ENCODE data around the gene MROH8.

The MROH8 gene

DNA sequence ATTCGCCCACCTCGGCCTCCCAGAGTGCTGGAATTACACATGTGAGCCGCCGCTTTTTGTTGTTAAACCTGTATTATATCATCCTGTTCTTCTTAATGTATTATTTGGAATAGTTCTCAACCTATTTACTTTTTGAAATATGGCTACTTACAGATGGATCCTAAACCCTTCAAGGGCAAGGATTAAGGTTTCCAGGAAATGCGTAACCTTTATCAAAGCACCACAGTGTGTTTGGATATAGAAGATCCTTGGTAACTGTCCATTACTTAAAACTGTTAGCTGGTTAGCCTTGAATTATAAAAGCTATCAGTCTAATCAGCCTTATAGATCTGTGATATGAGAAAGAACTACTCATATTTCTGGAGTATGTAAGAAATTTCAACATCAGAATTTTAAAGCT lies 12.5 kb downstream of the MROH8 start:
- Histone ChIP-seq H3K27me3 (ENCODE audit: insufficient read depth, poor library complexity, severe bottlenecking) (peaks cover 4% of the 10 kb centered on the region), H3K27ac (replicated peaks) (no peak overlapping the region), H3K4me3 (replicated peaks; ENCODE audit: insufficient read depth, low read length) (no peak overlapping the region)
- no peak for DNase-seq (ENCODE audit: low read depth in 1 of 2, low spot score in 1 of 2)
- no peak for TF ChIP-seq SPI1 (IDR thresholded peaks at IDR 0.05; ENCODE audit: borderline replicate concordance, low read depth)
- TF ChIP-seq, protein P1, sequence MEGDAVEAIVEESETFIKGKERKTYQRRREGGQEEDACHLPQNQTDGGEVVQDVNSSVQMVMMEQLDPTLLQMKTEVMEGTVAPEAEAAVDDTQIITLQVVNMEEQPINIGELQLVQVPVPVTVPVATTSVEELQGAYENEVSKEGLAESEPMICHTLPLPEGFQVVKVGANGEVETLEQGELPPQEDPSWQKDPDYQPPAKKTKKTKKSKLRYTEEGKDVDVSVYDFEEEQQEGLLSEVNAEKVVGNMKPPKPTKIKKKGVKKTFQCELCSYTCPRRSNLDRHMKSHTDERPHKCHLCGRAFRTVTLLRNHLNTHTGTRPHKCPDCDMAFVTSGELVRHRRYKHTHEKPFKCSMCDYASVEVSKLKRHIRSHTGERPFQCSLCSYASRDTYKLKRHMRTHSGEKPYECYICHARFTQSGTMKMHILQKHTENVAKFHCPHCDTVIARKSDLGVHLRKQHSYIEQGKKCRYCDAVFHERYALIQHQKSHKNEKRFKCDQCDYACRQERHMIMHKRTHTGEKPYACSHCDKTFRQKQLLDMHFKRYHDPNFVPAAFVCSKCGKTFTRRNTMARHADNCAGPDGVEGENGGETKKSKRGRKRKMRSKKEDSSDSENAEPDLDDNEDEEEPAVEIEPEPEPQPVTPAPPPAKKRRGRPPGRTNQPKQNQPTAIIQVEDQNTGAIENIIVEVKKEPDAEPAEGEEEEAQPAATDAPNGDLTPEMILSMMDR (IDR thresholded peaks at IDR 0.05; ENCODE audit: insufficient read depth, low read length): no peak

DNA sequence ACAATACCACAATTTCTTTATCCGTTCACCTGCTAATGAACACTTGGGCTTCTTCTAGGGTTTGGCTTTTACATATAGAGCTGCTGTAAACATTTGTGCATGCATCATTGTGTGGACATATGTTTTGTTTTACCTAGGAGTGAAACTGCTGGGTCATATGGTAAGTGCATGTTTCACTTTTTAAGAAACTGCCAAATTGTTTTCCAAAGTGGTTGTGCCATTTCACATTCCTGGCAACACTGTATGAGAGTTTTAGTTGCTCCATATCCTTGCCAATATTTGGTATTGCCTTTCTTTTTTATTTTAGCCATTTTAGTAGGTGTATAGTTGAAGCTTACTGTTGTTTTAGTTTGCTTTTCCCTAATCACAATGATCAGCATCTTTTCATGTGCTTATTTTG lies 14.3 kb downstream of the MROH8 start:
- no peak for DNase-seq (ENCODE audit: low read depth in 1 of 2, low spot score in 1 of 2)
- no peak for TF ChIP-seq POLR2AphosphoS5 (IDR thresholded peaks at IDR 0.05; ENCODE audit: low read depth)
- TF ChIP-seq, protein P2, sequence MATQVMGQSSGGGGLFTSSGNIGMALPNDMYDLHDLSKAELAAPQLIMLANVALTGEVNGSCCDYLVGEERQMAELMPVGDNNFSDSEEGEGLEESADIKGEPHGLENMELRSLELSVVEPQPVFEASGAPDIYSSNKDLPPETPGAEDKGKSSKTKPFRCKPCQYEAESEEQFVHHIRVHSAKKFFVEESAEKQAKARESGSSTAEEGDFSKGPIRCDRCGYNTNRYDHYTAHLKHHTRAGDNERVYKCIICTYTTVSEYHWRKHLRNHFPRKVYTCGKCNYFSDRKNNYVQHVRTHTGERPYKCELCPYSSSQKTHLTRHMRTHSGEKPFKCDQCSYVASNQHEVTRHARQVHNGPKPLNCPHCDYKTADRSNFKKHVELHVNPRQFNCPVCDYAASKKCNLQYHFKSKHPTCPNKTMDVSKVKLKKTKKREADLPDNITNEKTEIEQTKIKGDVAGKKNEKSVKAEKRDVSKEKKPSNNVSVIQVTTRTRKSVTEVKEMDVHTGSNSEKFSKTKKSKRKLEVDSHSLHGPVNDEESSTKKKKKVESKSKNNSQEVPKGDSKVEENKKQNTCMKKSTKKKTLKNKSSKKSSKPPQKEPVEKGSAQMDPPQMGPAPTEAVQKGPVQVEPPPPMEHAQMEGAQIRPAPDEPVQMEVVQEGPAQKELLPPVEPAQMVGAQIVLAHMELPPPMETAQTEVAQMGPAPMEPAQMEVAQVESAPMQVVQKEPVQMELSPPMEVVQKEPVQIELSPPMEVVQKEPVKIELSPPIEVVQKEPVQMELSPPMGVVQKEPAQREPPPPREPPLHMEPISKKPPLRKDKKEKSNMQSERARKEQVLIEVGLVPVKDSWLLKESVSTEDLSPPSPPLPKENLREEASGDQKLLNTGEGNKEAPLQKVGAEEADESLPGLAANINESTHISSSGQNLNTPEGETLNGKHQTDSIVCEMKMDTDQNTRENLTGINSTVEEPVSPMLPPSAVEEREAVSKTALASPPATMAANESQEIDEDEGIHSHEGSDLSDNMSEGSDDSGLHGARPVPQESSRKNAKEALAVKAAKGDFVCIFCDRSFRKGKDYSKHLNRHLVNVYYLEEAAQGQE (IDR thresholded peaks at IDR 0.05; ENCODE audit: insufficient replicate concordance, low read depth): no peak
- TF ChIP-seq, protein P1 (IDR thresholded peaks at IDR 0.05; ENCODE audit: insufficient read depth, low read length): no peak
- no peak for TF ChIP-seq GABPA (IDR thresholded peaks at IDR 0.05; ENCODE audit: low read depth)
- peaks cover 8% of the 10 kb centered on the region for H3K27me3 ChIP-seq (ENCODE audit: insufficient read depth, poor library complexity, severe bottlenecking)
- no peak overlapping the region for H3K4me3 ChIP-seq (replicated peaks; ENCODE audit: insufficient read depth, low read length)
- no peak overlapping the region for H3K27ac ChIP-seq (replicated peaks)

DNA sequence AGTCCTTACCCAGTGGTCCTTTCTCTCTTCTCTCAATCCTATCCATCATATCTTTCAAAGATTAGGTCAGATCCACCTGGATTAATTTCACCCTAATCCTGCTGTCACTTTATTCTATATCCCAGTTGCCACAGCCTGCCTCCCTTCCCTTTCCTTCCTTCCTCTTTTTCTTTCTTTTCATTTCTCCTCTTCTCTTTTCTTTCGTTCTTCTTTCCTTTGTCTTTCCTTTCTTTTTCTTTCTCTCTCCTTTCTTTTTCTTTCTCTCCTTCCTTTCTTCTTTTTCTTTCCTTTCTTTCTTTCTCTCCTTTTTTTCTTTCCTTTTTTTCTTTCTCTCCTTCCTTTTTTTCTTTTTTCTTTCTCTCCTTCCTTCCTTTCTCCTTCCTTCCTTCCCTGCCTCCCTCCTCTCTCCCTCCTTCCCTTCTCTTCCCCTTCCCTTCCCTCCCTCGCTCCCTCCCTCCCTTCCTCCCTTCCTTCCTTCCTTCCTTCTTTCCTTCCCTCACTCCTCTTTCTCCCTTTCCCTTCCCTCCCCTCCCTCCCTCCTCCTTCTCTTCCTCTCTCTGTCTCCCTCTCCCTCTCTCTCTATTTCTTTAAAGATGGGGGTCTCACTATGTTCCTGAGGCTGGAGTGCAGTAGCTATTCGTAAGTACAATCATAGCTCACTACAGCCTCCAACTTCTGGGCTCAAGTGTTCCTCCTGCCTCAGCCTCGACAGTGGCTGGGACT lies 15.4 kb downstream of the MROH8 start:
- no peak for DNase-seq (ENCODE audit: low read depth in 1 of 2, low spot score in 1 of 2)
- Histone ChIP-seq H3K27me3 (ENCODE audit: insufficient read depth, poor library complexity, severe bottlenecking) (peaks cover 8% of the 10 kb centered on the region), H3K27ac (replicated peaks) (no peak overlapping the region), H3K4me3 (replicated peaks; ENCODE audit: insufficient read depth, low read length) (no peak overlapping the region)
- TF ChIP-seq POLR2AphosphoS5 (IDR thresholded peaks at IDR 0.05; ENCODE audit: low read depth) (no peak), SPI1 (IDR thresholded peaks at IDR 0.05; ENCODE audit: borderline replicate concordance, low read depth) (no peak), GABPA (IDR thresholded peaks at IDR 0.05; ENCODE audit: low read depth) (no peak)
- TF ChIP-seq, protein P2 (IDR thresholded peaks at IDR 0.05; ENCODE audit: insufficient replicate concordance, low read depth): no peak
- TF ChIP-seq, protein P1 (IDR thresholded peaks at IDR 0.05; ENCODE audit: insufficient read depth, low read length): no peak

DNA sequence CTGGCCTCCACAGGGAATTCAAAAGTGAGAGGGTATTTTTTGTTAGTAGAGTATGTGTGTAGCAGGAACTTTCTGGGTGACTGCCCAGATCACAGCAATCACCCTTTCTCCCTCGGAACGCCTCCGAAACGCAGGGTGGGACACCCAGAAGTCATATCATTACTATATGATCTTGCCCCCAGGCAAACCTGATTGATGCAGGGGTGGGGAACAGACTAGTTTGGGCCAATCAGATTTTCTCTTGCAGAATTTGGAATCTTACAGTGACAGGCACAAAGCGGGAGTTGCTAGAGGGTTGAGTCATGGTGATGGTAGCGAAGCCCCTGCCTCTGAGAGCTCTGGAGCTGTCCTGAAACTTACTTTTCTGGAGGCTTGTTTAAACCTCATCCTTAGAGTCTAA lies 16.7 kb downstream of the MROH8 start:
- Histone ChIP-seq H3K27ac (replicated peaks) (no peak overlapping the region), H3K27me3 (ENCODE audit: insufficient read depth, poor library complexity, severe bottlenecking) (peaks cover 8% of the 10 kb centered on the region), H3K4me3 (replicated peaks; ENCODE audit: insufficient read depth, low read length) (no peak overlapping the region)
- TF ChIP-seq, protein P2 (IDR thresholded peaks at IDR 0.05; ENCODE audit: insufficient replicate concordance, low read depth): no peak
- TF ChIP-seq SPI1 (IDR thresholded peaks at IDR 0.05; ENCODE audit: borderline replicate concordance, low read depth) (no peak), GABPA (IDR thresholded peaks at IDR 0.05; ENCODE audit: low read depth) (no peak), POLR2AphosphoS5 (IDR thresholded peaks at IDR 0.05; ENCODE audit: low read depth) (no peak)
- TF ChIP-seq, protein P1 (IDR thresholded peaks at IDR 0.05; ENCODE audit: insufficient read depth, low read length): no peak
- DNase-seq (ENCODE audit: low read depth in 1 of 2, low spot score in 1 of 2): no peak

All from HL-60 (cell line).